CD14-positive monocyte (primary cell): ENCODE data around the gene ADAM11. TPM values are rescaled to one million over a fixed set of nuclear protein-coding genes. Genes with fewer than 3 reads are reported as not detected.

Source experiments
- DNase-seq, 3 donors: peaks; one replicate each; pipeline ENCODE4 v3.0.0-alpha.2; 2011 to 2022
- H2AFZ ChIP-seq: 2 replicates; pipeline ENCODE4 v1.6.0; 2012; ENCODE audit warnings: mild to moderate bottlenecking, low read depth, low read length, inconsistent platforms; ENCODE audit not compliant: insufficient read depth, poor library complexity, severe bottlenecking
- H3K27ac ChIP-seq, 2 donors: 1 replicate in 1 of 2; 2 replicates in 1 of 2; pipeline ENCODE4 v1.5.1; 2012 to 2013; ENCODE audit warnings: low read length in 2 of 2, control low read depth in 1 of 2, inconsistent platforms in 1 of 2, low read depth in 1 of 2, mild to moderate bottlenecking in 1 of 2
- H3K27me3 ChIP-seq, 2 donors: one replicate each; pipeline versions ENCODE4 v1.6.0 to v1.6.1; 2011 to 2013; ENCODE audit warnings: low read length in 2 of 2; ENCODE audit not compliant: control insufficient read depth in 2 of 2, insufficient read depth in 2 of 2
- H3K36me3 ChIP-seq, 2 donors: replicated peaks in 1 of 2; 1 replicate in 1 of 2; 2 replicates in 1 of 2; pipeline versions ENCODE4 v1.5.1 to v1.6.1; 2012 to 2013; ENCODE audit warnings: low read length in 2 of 2, control low read depth in 1 of 2, inconsistent platforms in 1 of 2, mild to moderate bottlenecking in 1 of 2; ENCODE audit not compliant: insufficient read depth in 2 of 2, control insufficient read depth in 1 of 2
- H3K4me1 ChIP-seq, 2 donors: 1 replicate in 1 of 2; 2 replicates in 1 of 2; pipeline versions ENCODE4 v1.5.1 to v1.6.1; 2012 to 2013; ENCODE audit warnings: low read length in 2 of 2, control low read depth in 1 of 2, inconsistent platforms in 1 of 2, mild to moderate bottlenecking in 1 of 2, moderate library complexity in 1 of 2; ENCODE audit not compliant: insufficient read depth in 2 of 2, control insufficient read depth in 1 of 2
- H3K4me2 ChIP-seq: replicated peaks from 2 replicates; pipeline ENCODE3; 2012; ENCODE audit warnings: low read length, moderate library complexity, mild to moderate bottlenecking; ENCODE audit not compliant: poor library complexity, severe bottlenecking; ENCODE audit errors: extremely low read depth
- H3K4me3 ChIP-seq, 3 experiments: fragments of 200-600 bp in 1 of 3; sonication (generic) in 1 of 3; replicated peaks in 1 of 3; 1 replicate in 2 of 3; 2 replicates in 1 of 3; pipeline ENCODE4 v1.5.1; 2011 to 2013; ENCODE audit warnings: low read length in 3 of 3, mild to moderate bottlenecking in 3 of 3, control low read depth in 2 of 3, low read depth in 2 of 3, inconsistent platforms in 1 of 3, moderate library complexity in 1 of 3
- H3K79me2 ChIP-seq: 2 replicates; pipeline ENCODE4 v1.6.0; 2012; ENCODE audit warnings: mild to moderate bottlenecking, control low read depth, inconsistent platforms, low read length, moderate library complexity; ENCODE audit not compliant: insufficient read depth
- H3K9ac ChIP-seq: 2 replicates; pipeline ENCODE4 v1.6.0; 2017; ENCODE audit warnings: low read length, mild to moderate bottlenecking; ENCODE audit not compliant: insufficient read depth, poor library complexity, severe bottlenecking
- H3K9me3 ChIP-seq, 2 donors: replicated peaks in 1 of 2; 1 replicate in 1 of 2; 2 replicates in 1 of 2; pipeline versions ENCODE4 v1.5.1 to v1.6.1; 2012 to 2013; ENCODE audit warnings: low read length in 2 of 2, control low read depth in 1 of 2; ENCODE audit not compliant: control insufficient read depth in 1 of 2, insufficient read depth in 1 of 2
- H4K20me1 ChIP-seq: 2 replicates; pipeline ENCODE4 v1.6.0; 2012; ENCODE audit warnings: mild to moderate bottlenecking, low read length, control low read depth, moderate library complexity; ENCODE audit not compliant: insufficient read depth
- H3K27ac Mint-ChIP-seq, 7 donors: one replicate each; pipeline ENCODE4 v1.8.0; 2020; ENCODE audit warnings: mild to moderate bottlenecking in 7 of 7, mixed read lengths in 7 of 7, moderate library complexity in 6 of 7, inconsistent platforms in 2 of 7
- H3K27me3 Mint-ChIP-seq, 3 donors: one replicate each; pipeline ENCODE4 v1.8.0; 2021 to 2022; ENCODE audit warnings: low read depth in 3 of 3, mild to moderate bottlenecking in 3 of 3, mixed read lengths in 3 of 3, moderate library complexity in 3 of 3, inconsistent platforms in 1 of 3
- H3K36me3 Mint-ChIP-seq, 2 donors: one replicate each; pipeline ENCODE4 v1.8.0; 2020; ENCODE audit warnings: mixed read lengths in 2 of 2, inconsistent platforms in 1 of 2, mild to moderate bottlenecking in 1 of 2
- H3K4me1 Mint-ChIP-seq: one replicate; pipeline ENCODE4 v1.8.0; 2020; ENCODE audit warnings: mild to moderate bottlenecking, mixed read lengths
- H3K4me3 Mint-ChIP-seq, 2 donors: one replicate each; pipeline ENCODE4 v1.8.0; 2020; ENCODE audit warnings: mild to moderate bottlenecking in 2 of 2, mixed read lengths in 2 of 2, moderate library complexity in 1 of 2
- H3K9me3 Mint-ChIP-seq, 7 donors: one replicate each; pipeline ENCODE4 v1.8.0; 2020 to 2022; ENCODE audit warnings: mixed read lengths in 7 of 7, mild to moderate bottlenecking in 6 of 7, moderate library complexity in 6 of 7, inconsistent platforms in 2 of 7
- WGBS: methylation state at CpG from one replicate; pipeline ENCODE4 v1.1.5; 2013; ENCODE audit warnings: missing lambda C conversion rate; ENCODE audit not compliant: insufficient coverage; 5-methylcytosine and 5-hydroxymethylcytosine counted together
- intact Hi-C, 2 donors: fragments of 100-400 bp; cut with micrococcal nuclease; formaldehyde crosslinking; loops; one replicate each; pipeline versions ENCODE4 v1.15.0 to v1.15.1; 2023
- polyA plus RNA-seq, 3 donors: library from polyadenylated mRNA; depleted of rRNA in 1 of 3; unstranded in 2 of 3; stranded (reverse) in 1 of 3; fragments of 300-500 nt in 2 of 3; fragments of >200 nt in 1 of 3; fragmentation: Illumina TruSeq in 2 of 3; gene quantifications; 1 replicate in 2 of 3; 2 replicates in 1 of 3; pipeline ENCODE4 v1.2.3, GENCODE V29; 2012 to 2021
- TF ChIP-seq, protein P1 (sequence below): fragments of 200-600 bp; IDR thresholded peaks from one replicate; pipeline ENCODE4 v1.8.0; 2022; ENCODE audit warnings: antibody characterized with exemption, mild to moderate bottlenecking

The ADAM11 gene
- polyA plus RNA-seq, 3 donors = 0.19 TPM; not detected in 2

DNA sequence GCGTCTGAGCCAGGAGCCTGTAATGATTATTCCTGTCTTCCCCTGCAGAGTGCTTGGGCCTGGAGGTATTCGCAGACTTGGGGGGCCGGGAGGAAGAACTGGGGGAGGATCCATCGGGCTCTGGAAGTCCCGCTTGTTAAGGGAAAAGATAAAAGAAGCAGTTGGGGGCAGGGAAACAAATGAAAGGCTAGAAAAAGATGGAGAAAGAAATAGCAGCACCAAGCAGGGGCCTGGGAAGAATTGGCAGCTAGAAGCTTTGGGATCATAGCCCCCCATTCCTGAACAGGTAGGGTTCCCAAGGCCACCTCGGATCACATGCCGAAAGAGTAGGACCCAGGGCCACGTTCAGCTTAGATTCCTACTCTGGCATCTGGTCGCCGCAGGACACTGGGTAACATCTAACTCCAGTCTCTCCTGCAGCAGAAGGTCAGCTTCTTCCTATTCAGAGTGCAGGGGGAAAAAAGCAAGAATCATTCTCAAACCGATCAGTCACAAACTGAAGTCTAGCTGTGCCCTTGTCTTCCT is 23.6 kb downstream of the ADAM11 start:
- peaks cover 9 to 11% of the 10 kb centered on the region in 2 donors for H3K4me1 ChIP-seq
- TF ChIP-seq, protein P1, sequence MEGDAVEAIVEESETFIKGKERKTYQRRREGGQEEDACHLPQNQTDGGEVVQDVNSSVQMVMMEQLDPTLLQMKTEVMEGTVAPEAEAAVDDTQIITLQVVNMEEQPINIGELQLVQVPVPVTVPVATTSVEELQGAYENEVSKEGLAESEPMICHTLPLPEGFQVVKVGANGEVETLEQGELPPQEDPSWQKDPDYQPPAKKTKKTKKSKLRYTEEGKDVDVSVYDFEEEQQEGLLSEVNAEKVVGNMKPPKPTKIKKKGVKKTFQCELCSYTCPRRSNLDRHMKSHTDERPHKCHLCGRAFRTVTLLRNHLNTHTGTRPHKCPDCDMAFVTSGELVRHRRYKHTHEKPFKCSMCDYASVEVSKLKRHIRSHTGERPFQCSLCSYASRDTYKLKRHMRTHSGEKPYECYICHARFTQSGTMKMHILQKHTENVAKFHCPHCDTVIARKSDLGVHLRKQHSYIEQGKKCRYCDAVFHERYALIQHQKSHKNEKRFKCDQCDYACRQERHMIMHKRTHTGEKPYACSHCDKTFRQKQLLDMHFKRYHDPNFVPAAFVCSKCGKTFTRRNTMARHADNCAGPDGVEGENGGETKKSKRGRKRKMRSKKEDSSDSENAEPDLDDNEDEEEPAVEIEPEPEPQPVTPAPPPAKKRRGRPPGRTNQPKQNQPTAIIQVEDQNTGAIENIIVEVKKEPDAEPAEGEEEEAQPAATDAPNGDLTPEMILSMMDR = no peak
- peaks cover 0 to 8% of the 10 kb centered on the region in 2 donors for H3K27me3 ChIP-seq
- H3K9ac ChIP-seq = no peak overlapping the region
- H3K36me3 ChIP-seq = no peaks in the 10 kb centered on the region
- H3K4me2 ChIP-seq = no peak overlapping the region
- no peak overlapping the region for H2AFZ ChIP-seq
- 90% methylated on average over 11 of the region's 11 CpGs for WGBS
- H3K4me1 Mint-ChIP-seq = peaks cover 7% of the 10 kb centered on the region
- H4K20me1 ChIP-seq = no peaks in the 10 kb centered on the region
- no peaks in the 10 kb centered on the region for H3K36me3 Mint-ChIP-seq
- no peaks in the 10 kb centered on the region for H3K9me3 Mint-ChIP-seq
- no peak overlapping the region for H3K4me3 ChIP-seq
- no peaks in the 10 kb centered on the region for H3K79me2 ChIP-seq
- H3K27me3 Mint-ChIP-seq = peaks cover 9 to 38% (median 23%) of the 10 kb centered on the region in 3 donors
- no peaks in the 10 kb centered on the region for H3K9me3 ChIP-seq
- H3K27ac ChIP-seq = no peak overlapping the region
- H3K27ac Mint-ChIP-seq = no peak overlapping the region
- H3K4me3 Mint-ChIP-seq = no peak overlapping the region
- no peak for DNase-seq
- intact Hi-C loops = no loop called here

DNA sequence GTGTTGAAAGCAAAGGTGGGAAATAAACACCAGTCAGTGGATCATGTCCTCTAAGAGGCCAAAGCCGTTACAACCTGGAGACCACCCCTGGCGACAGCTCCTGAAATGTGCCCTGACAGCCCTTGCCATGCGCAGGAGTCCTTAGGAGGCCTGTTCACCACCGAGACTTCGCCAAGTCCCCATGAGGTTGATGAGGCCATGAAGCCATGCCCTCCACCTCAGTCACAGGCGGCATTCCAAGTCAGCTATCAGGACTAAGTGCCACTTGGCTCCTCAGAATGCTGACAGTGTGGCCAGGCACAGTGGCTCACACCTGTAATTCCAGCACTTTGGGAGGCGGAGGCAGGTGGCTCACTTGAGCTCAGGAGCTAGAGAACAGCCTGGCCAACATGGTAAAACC is 27.1 kb downstream of the ADAM11 start:
- Mint-ChIP-seq H3K27me3 (peaks cover 4 to 27% (median 8%) of the 10 kb centered on the region in 3 donors), H3K27ac (no peak overlapping the region), H3K4me1 (no peaks in the 10 kb centered on the region), H3K9me3 (no peaks in the 10 kb centered on the region), H3K4me3 (no peak overlapping the region), H3K36me3 (no peaks in the 10 kb centered on the region)
- intact Hi-C loops = no loop called here
- no peak overlapping the region for H3K27ac ChIP-seq
- H3K9ac ChIP-seq = no peak overlapping the region
- H3K79me2 ChIP-seq = no peaks in the 10 kb centered on the region
- H3K4me3 ChIP-seq = no peak overlapping the region
- H3K9me3 ChIP-seq = no peaks in the 10 kb centered on the region
- WGBS = 98% methylated on average over 5 of the region's 7 CpGs
- no peaks in the 10 kb centered on the region for H3K36me3 ChIP-seq
- no peak for DNase-seq
- no peaks in the 10 kb centered on the region for H3K4me1 ChIP-seq
- no peaks in the 10 kb centered on the region for H4K20me1 ChIP-seq
- H2AFZ ChIP-seq = peak overlapping the region; percentile 3
- H3K4me2 ChIP-seq = no peak overlapping the region
- TF ChIP-seq, protein P1 = no peak
- no peaks in the 10 kb centered on the region for H3K27me3 ChIP-seq
